H1 (cell line): Measurements from ENCODE around the gene MLN. TPM values are rescaled to one million over a fixed set of nuclear protein-coding genes. Genes with fewer than 3 reads are reported as not detected.

Source experiments
- CBX8 ChIP-seq: fragments of 300-800, 300-1000 bp; sonication (generic); IDR thresholded peaks from 2 replicates; pipeline ENCODE4 v1.7.1; 2016; ENCODE audit warnings: low read depth, low read length, borderline replicate concordance
- CEBPB ChIP-seq: IDR thresholded peaks from 2 replicates; pipeline ENCODE4 v1.6.1; 2012; ENCODE audit warnings: low read depth, low read length
- CHD1 ChIP-seq: IDR thresholded peaks from 2 replicates; pipeline ENCODE4 v1.6.1; 2012; ENCODE audit warnings: low read depth, low read length, improper control_type of control experiment
- EP300 ChIP-seq, 2 experiments: IDR thresholded peaks; 1 replicate in 1 of 2; 2 replicates in 1 of 2; pipeline ENCODE4 v1.6.1; 2011 to 2012; ENCODE audit warnings: low read depth in 2 of 2, low read length in 2 of 2, mild to moderate bottlenecking in 2 of 2, borderline replicate concordance in 1 of 2, inconsistent platforms in 1 of 2, moderate library complexity in 1 of 2
- GABPA ChIP-seq: IDR thresholded peaks from 2 replicates; pipeline ENCODE4 v1.6.1; 2011; ENCODE audit warnings: mild to moderate bottlenecking, low read length, moderate library complexity, borderline replicate concordance; ENCODE audit not compliant: insufficient read depth
- NANOG ChIP-seq: IDR thresholded peaks from 2 replicates; pipeline ENCODE4 v1.6.1; 2011; ENCODE audit warnings: low read length, low read depth, mild to moderate bottlenecking, inconsistent platforms; ENCODE audit not compliant: insufficient read depth, poor library complexity, severe bottlenecking
- POLR2A ChIP-seq, 2 experiments: IDR thresholded peaks; 1 replicate in 1 of 2; 2 replicates in 1 of 2; pipeline ENCODE4 v1.6.1; 2011; ENCODE audit warnings: low read depth in 2 of 2, low read length in 2 of 2, mild to moderate bottlenecking in 2 of 2; ENCODE audit errors: control extremely low read depth in 1 of 2
- RFX5 ChIP-seq: IDR thresholded peaks from 2 replicates; pipeline ENCODE4 v1.6.1; 2011; ENCODE audit warnings: low read depth, low read length, improper control_type of control experiment, borderline replicate concordance
- TAF1 ChIP-seq: IDR thresholded peaks from 2 replicates; pipeline ENCODE4 v1.6.1; 2011; ENCODE audit warnings: mild to moderate bottlenecking, low read depth, low read length
- TCF12 ChIP-seq: IDR thresholded peaks from 2 replicates; pipeline ENCODE4 v1.6.1; 2011; ENCODE audit warnings: low read depth, mild to moderate bottlenecking, low read length
- TEAD4 ChIP-seq: IDR thresholded peaks from 2 replicates; pipeline ENCODE4 v1.6.1; 2012; ENCODE audit warnings: low read depth, low read length, inconsistent platforms, mixed read lengths
- polyA plus RNA-seq, 7 experiments: library from polyadenylated mRNA; depleted of rRNA in 3 of 7; stranded (reverse) in 5 of 7; unstranded in 2 of 7; fragments of >200 nt in 5 of 7; fragments of 200-250 nt in 2 of 7; gene quantifications; 1 replicate in 5 of 7; 2 replicates in 1 of 7; 4 replicates in 1 of 7; pipeline versions ENCODE4 v1.2.1 to v1.2.3, GENCODE V29; 2011 to 2013; ENCODE audit warnings: missing spikeins in 2 of 7, mixed read lengths in 2 of 7
- total RNA-seq: library from RNA; stranded (reverse); fragmentation: NEBNext Ultra II Directional; extraction: Animal tissue kit (Norgen Biotek cat#: 25700); gene quantifications from 2 replicates; pipeline ENCODE4 v1.2.1, GENCODE V29; 2021
- TF ChIP-seq, protein P1 (sequence below): fragments of 300-600 bp; sonication (generic); IDR thresholded peaks from 2 replicates; pipeline ENCODE4 v1.7.1; 2012; ENCODE audit warnings: low read length, moderate library complexity, mild to moderate bottlenecking, inconsistent platforms; ENCODE audit not compliant: insufficient replicate concordance

MLN gene
- total and polyA plus RNA-seq, 2 of the 8 experiments (the other 6 are each of a cell fraction or from before 2014, with no cell fraction given) = not detected

GRCh38 chr6:33849500-33850075 is 45.8 kb upstream of the MLN start (continued):
- TF ChIP-seq, protein P1, sequence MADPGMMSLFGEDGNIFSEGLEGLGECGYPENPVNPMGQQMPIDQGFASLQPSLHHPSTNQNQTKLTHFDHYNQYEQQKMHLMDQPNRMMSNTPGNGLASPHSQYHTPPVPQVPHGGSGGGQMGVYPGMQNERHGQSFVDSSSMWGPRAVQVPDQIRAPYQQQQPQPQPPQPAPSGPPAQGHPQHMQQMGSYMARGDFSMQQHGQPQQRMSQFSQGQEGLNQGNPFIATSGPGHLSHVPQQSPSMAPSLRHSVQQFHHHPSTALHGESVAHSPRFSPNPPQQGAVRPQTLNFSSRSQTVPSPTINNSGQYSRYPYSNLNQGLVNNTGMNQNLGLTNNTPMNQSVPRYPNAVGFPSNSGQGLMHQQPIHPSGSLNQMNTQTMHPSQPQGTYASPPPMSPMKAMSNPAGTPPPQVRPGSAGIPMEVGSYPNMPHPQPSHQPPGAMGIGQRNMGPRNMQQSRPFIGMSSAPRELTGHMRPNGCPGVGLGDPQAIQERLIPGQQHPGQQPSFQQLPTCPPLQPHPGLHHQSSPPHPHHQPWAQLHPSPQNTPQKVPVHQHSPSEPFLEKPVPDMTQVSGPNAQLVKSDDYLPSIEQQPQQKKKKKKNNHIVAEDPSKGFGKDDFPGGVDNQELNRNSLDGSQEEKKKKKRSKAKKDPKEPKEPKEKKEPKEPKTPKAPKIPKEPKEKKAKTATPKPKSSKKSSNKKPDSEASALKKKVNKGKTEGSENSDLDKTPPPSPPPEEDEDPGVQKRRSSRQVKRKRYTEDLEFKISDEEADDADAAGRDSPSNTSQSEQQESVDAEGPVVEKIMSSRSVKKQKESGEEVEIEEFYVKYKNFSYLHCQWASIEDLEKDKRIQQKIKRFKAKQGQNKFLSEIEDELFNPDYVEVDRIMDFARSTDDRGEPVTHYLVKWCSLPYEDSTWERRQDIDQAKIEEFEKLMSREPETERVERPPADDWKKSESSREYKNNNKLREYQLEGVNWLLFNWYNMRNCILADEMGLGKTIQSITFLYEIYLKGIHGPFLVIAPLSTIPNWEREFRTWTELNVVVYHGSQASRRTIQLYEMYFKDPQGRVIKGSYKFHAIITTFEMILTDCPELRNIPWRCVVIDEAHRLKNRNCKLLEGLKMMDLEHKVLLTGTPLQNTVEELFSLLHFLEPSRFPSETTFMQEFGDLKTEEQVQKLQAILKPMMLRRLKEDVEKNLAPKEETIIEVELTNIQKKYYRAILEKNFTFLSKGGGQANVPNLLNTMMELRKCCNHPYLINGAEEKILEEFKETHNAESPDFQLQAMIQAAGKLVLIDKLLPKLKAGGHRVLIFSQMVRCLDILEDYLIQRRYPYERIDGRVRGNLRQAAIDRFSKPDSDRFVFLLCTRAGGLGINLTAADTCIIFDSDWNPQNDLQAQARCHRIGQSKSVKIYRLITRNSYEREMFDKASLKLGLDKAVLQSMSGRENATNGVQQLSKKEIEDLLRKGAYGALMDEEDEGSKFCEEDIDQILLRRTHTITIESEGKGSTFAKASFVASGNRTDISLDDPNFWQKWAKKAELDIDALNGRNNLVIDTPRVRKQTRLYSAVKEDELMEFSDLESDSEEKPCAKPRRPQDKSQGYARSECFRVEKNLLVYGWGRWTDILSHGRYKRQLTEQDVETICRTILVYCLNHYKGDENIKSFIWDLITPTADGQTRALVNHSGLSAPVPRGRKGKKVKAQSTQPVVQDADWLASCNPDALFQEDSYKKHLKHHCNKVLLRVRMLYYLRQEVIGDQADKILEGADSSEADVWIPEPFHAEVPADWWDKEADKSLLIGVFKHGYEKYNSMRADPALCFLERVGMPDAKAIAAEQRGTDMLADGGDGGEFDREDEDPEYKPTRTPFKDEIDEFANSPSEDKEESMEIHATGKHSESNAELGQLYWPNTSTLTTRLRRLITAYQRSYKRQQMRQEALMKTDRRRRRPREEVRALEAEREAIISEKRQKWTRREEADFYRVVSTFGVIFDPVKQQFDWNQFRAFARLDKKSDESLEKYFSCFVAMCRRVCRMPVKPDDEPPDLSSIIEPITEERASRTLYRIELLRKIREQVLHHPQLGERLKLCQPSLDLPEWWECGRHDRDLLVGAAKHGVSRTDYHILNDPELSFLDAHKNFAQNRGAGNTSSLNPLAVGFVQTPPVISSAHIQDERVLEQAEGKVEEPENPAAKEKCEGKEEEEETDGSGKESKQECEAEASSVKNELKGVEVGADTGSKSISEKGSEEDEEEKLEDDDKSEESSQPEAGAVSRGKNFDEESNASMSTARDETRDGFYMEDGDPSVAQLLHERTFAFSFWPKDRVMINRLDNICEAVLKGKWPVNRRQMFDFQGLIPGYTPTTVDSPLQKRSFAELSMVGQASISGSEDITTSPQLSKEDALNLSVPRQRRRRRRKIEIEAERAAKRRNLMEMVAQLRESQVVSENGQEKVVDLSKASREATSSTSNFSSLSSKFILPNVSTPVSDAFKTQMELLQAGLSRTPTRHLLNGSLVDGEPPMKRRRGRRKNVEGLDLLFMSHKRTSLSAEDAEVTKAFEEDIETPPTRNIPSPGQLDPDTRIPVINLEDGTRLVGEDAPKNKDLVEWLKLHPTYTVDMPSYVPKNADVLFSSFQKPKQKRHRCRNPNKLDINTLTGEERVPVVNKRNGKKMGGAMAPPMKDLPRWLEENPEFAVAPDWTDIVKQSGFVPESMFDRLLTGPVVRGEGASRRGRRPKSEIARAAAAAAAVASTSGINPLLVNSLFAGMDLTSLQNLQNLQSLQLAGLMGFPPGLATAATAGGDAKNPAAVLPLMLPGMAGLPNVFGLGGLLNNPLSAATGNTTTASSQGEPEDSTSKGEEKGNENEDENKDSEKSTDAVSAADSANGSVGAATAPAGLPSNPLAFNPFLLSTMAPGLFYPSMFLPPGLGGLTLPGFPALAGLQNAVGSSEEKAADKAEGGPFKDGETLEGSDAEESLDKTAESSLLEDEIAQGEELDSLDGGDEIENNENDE = no peak
- TF ChIP-seq TAF1 (no peak), POLR2A (IDR thresholded peaks at IDR 0.05; ENCODE audit: control extremely low read depth in 1 of 2, low read depth in 2 of 2, low read length in 2 of 2) (no peak), RFX5 (no peak), TEAD4 (no peak), CEBPB (no peak), NANOG (no peak), CHD1 (no peak), GABPA (no peak), EP300 (IDR thresholded peaks at IDR 0.05; ENCODE audit: borderline replicate concordance in 1 of 2, low read depth in 2 of 2, low read length in 2 of 2) (no peak), CBX8 (no peak), TCF12 (no peak)
